Omental fat pad (tissue), 4 donors: ENCODE data around the gene AHRR. TPM values are rescaled to one million over a fixed set of nuclear protein-coding genes. Genes with fewer than 3 reads are reported as not detected.

Source experiments
- ATAC-seq: fragments of 150-250 bp; one replicate; pipeline ENCODE4 v1.9.1; 2016; ENCODE audit warnings: mild to moderate bottlenecking, moderate library complexity; ENCODE audit not compliant: low FRiP score
- DNase-seq: peaks from one replicate; pipeline ENCODE4 v3.0.0-alpha.2; 2019; ENCODE audit warnings: low spot score
- CTCF ChIP-seq, 3 donors: fragments of 450-650 bp; IDR thresholded peaks; one replicate each; pipeline ENCODE4 v1.5.1; 2016 to 2017; ENCODE audit warnings: antibody characterized with exemption in 3 of 3, mild to moderate bottlenecking in 3 of 3, moderate library complexity in 2 of 3
- total RNA-seq, 4 donors: library from RNA; depleted of rRNA; stranded (reverse); fragments of >200 nt; gene quantifications; one replicate each; pipeline ENCODE4 v1.1.0, GENCODE V29; 2016

AHRR gene
- total RNA-seq, 4 donors from 2014 or later: 0.25 to 2.2 (median 1.6) TPM

- DNase-seq (no peak), ATAC-seq (no peak)
- TF ChIP-seq CTCF (IDR thresholded peaks at IDR 0.05): no peak
Observed at GRCh38 chr5:402615-403359, 81.3 kb downstream of the AHRR start.

GRCh38 chr5:403995-404394 is 82.5 kb downstream of the AHRR start:
- ATAC-seq: no peak
- DNase-seq: no peak
- no peak for TF ChIP-seq CTCF (IDR thresholded peaks at IDR 0.05)

GRCh38 chr5:404666-405241 is 83.2 kb downstream of the AHRR start:
- no peak for TF ChIP-seq CTCF (IDR thresholded peaks at IDR 0.05)
- ATAC-seq: no peak
- no peak for DNase-seq

DNA sequence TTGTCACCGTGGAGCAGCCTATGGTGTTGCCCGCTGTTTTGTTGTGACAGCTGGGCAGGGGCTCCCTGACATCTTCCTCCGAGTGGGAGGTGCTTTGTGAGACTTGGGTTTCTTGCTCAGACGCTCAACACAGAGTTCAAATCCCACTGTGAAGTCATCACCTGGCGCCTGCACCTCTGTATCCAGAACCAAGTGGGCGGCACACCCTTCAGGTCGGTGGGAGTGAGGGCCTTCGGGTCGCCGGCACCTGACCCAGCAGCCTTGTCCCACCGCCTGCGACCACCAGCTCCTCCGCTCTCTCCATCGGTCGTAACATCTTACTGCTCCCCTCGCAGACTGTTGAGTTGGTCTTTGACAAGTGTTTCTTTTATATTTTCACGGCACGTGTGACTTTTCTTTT is 83.9 kb downstream of the AHRR start:
- no peak for TF ChIP-seq CTCF (IDR thresholded peaks at IDR 0.05)
- ATAC-seq: no peak
- DNase-seq: no peak

- ATAC-seq: no peak
- no peak for TF ChIP-seq CTCF (IDR thresholded peaks at IDR 0.05)
- DNase-seq: no peak
Observed at GRCh38 chr5:406041-406440, 84.5 kb downstream of the AHRR start.

DNA sequence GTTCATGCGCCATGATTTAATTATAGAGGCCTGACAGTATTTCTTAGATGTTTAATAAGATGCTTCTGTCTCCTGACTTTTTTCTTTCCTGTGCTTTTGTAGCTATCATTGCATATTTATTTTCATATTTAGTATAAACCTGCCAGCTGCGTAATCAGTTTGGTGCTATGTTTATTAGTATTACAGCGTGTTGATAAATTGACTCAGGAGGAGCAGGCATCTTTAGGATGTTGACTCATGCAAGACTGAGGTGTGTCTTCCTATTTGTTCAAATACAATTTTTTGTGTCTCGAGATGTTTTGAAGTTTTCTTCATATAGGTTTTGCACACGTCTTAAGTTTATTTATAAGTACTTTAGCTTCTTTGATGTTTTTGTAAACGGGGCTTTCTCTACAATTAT is 85.5 kb downstream of the AHRR start:
- no peak for DNase-seq

More for the DNA sequence above, 85.5 kb downstream of the AHRR start:
- TF ChIP-seq CTCF (IDR thresholded peaks at IDR 0.05): no peak
- no peak for ATAC-seq
